GM21423 (cell line): ENCODE measurements around the gene MYH9.

ENCODE experiments used
- ATAC-seq: cut with Tn5 transposase; IDR thresholded peaks from one replicate; pipeline ENCODE4 v1.9.1; 2021; ENCODE audit warnings: mild to moderate bottlenecking, moderate library complexity; ENCODE audit not compliant: unreplicated experiment

MYH9 gene

GRCh38 chr22:36319595-36320497 is 67.9 kb downstream of the MYH9 start:
- ATAC-seq, result no peak

GRCh38 chr22:36318442-36318841 is 69.3 kb downstream of the MYH9 start:
- no peak for ATAC-seq

- no peak for ATAC-seq
These were observed 70.0 kb downstream of the MYH9 start for GRCh38 chr22:36317658-36318271.

- ATAC-seq, result no peak
These were observed 71.3 kb downstream of the MYH9 start for GRCh38 chr22:36316419-36316818.

GRCh38 chr22:36315325-36315724 is 72.4 kb downstream of the MYH9 start:
- no peak for ATAC-seq

GRCh38 chr22:36311386-36312085 is 76.2 kb downstream of the MYH9 start:
- ATAC-seq, result no peak

GRCh38 chr22:36308880-36309279 is 78.9 kb downstream of the MYH9 start:
- ATAC-seq, result no peak

GRCh38 chr22:36306227-36306626 is 81.5 kb downstream of the MYH9 start:
- no peak for ATAC-seq

- no peak for ATAC-seq
These were observed 82.0 kb downstream of the MYH9 start for GRCh38 chr22:36305813-36306212.

- ATAC-seq, result no peak
These were observed 83.3 kb downstream of the MYH9 start for GRCh38 chr22:36304429-36304828.

- no peak for ATAC-seq
These were observed 83.9 kb downstream of the MYH9 start for GRCh38 chr22:36303874-36304273.

GRCh38 chr22:36303115-36303467 is 84.7 kb downstream of the MYH9 start:
- no peak for ATAC-seq

GRCh38 chr22:36302439-36303114 is 85.2 kb downstream of the MYH9 start:
- no peak for ATAC-seq

- ATAC-seq, result no peak
These were observed 85.9 kb downstream of the MYH9 start for GRCh38 chr22:36301851-36302250.

- no peak for ATAC-seq
These were observed 86.4 kb downstream of the MYH9 start for GRCh38 chr22:36301384-36301828.

- ATAC-seq, result no peak
These were observed 87.2 kb downstream of the MYH9 start for GRCh38 chr22:36300396-36301212.

- no peak for ATAC-seq
These were observed 87.9 kb downstream of the MYH9 start for GRCh38 chr22:36299911-36300310.

- ATAC-seq, result no peak
These were observed 88.5 kb downstream of the MYH9 start for GRCh38 chr22:36299295-36299694.

- no peak for ATAC-seq
These were observed 89.2 kb downstream of the MYH9 start for GRCh38 chr22:36298601-36299000.

GRCh38 chr22:36298118-36298517 is 89.6 kb downstream of the MYH9 start:
- ATAC-seq, result no peak
